Lower leg skin (tissue), 4 donors: ENCODE measurements around the gene CCL5. TPM values are rescaled to one million over a fixed set of nuclear protein-coding genes. Genes with fewer than 3 reads are reported as not detected.

Source experiments
- DNase-seq, 2 donors: peaks; one replicate each; pipeline ENCODE4 v3.0.0-alpha.2; 2019; ENCODE audit warnings: low spot score in 2 of 2
- H3K4me3 ChIP-seq: fragments of 200-600 bp; sonication (generic); 2 replicates; pipeline ENCODE4 v1.5.1; 2017; ENCODE audit warnings: mild to moderate bottlenecking, low read depth; ENCODE audit not compliant: poor library complexity, severe bottlenecking
- CTCF ChIP-seq, 3 donors: fragments of 450-650 bp; IDR thresholded peaks; one replicate each; pipeline ENCODE4 v1.5.1; 2016; ENCODE audit warnings: antibody characterized with exemption in 3 of 3, mild to moderate bottlenecking in 3 of 3, moderate library complexity in 2 of 3
- POLR2A ChIP-seq, 2 donors: fragments of 450-650 bp; IDR thresholded peaks; one replicate each; pipeline ENCODE4 v1.6.1; 2016 to 2017; ENCODE audit warnings: antibody characterized with exemption in 2 of 2, mild to moderate bottlenecking in 1 of 2, moderate library complexity in 1 of 2
- WGBS, 2 donors: methylation state at CpG; one replicate each; pipeline ENCODE4 v1.1.5; 2018; 5-methylcytosine and 5-hydroxymethylcytosine counted together
- intact Hi-C: fragments of 100-400 bp; cut with DNase I; formaldehyde crosslinking; loops from one replicate; pipeline ENCODE4 v1.15.0; 2023; ENCODE audit warnings: low total_unique reads
- total RNA-seq, 4 donors: library from RNA; depleted of rRNA; stranded (reverse); fragments of >200 nt; gene quantifications; one replicate each; pipeline ENCODE4 v1.1.0, GENCODE V29; 2016

The CCL5 gene
- total RNA-seq, 4 donors from 2014 or later, result 0.91 to 2.2 (median 1.2) TPM

GRCh38 chr17:35846055-35846809, 33.9 kb downstream of the CCL5 start:
- intact Hi-C loops, result no loop called here
- no peak for DNase-seq
- TF ChIP-seq POLR2A (IDR thresholded peaks at IDR 0.05) (no peak), CTCF (IDR thresholded peaks at IDR 0.05) (no peak)
- WGBS, 2 donors, result 87 to 94% methylated on average over 3 of the region's 3 CpGs
- no peak overlapping the region for H3K4me3 ChIP-seq

DNA sequence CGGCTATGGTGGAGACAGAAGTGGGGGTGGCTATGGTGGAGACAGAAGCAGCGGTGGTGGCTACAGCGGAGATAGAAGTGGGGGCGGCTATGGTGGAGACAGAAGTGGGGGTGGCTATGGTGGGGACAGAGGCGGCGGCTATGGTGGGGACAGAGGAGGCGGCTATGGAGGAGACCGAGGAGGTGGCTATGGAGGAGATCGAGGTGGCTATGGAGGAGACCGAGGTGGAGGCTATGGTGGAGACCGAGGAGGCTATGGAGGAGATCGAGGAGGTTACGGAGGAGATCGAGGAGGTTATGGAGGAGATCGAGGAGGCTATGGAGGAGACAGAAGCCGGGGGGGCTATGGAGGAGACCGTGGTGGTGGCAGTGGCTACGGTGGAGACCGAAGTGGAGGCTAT, 35.6 kb downstream of the CCL5 start:
- intact Hi-C loops, result no loop called here
- TF ChIP-seq POLR2A (IDR thresholded peaks at IDR 0.05) (no peak), CTCF (IDR thresholded peaks at IDR 0.05) (no peak)
- no peak for DNase-seq
- 95 to 98% methylated on average over 19 of the region's 19 CpGs for WGBS, 2 donors
- H3K4me3 ChIP-seq, result no peak overlapping the region

GRCh38 chr17:35843698-35844097, 36.5 kb downstream of the CCL5 start:
- 92 to 97% methylated on average over 2 of the region's 2 CpGs for WGBS, 2 donors
- no peak overlapping the region for H3K4me3 ChIP-seq
- DNase-seq, result no peak
- no peak for TF ChIP-seq CTCF (IDR thresholded peaks at IDR 0.05)
- TF ChIP-seq POLR2A (IDR thresholded peaks at IDR 0.05), result no peak
- intact Hi-C loops, result no loop called here

GRCh38 chr17:35842239-35842638, 37.9 kb downstream of the CCL5 start:
- intact Hi-C loops, result no loop called here
- no peak for TF ChIP-seq POLR2A (IDR thresholded peaks at IDR 0.05)
- no peak for TF ChIP-seq CTCF (IDR thresholded peaks at IDR 0.05)
- no peak overlapping the region for H3K4me3 ChIP-seq
- DNase-seq, result no peak
- 94 to 99% methylated on average over 5 of the region's 5 CpGs for WGBS, 2 donors

GRCh38 chr17:35841505-35841904, 38.7 kb downstream of the CCL5 start:
- H3K4me3 ChIP-seq, result no peak overlapping the region
- no peak for DNase-seq
- intact Hi-C loops, result no loop called here
- TF ChIP-seq CTCF (IDR thresholded peaks at IDR 0.05) (no peak), POLR2A (IDR thresholded peaks at IDR 0.05) (no peak)
- WGBS, 2 donors, result 81 to 87% methylated on average over 4 of the region's 4 CpGs

DNA sequence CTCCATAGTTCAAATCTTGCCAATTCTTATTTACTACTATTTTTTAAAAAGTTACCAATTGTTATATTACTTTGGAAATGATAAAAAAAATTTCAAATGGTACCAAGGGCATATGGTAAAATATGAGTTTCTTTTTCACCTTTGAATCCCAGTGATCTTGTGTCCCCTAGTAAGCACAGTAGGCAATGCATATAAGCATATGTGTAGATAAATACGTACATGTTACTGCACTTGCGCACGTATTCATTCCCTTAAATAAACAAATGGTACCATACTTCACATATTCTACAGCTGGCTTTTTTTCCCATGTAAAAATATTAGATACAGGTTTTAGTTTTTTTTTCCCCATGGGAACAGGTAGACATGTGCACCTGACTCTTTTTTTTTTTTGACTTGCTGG, 39.1 kb downstream of the CCL5 start:
- DNase-seq, result no peak
- no peak for TF ChIP-seq POLR2A (IDR thresholded peaks at IDR 0.05)
- no peak for TF ChIP-seq CTCF (IDR thresholded peaks at IDR 0.05)
- 97% methylated on average over 3 of the region's 3 CpGs for WGBS, 2 donors
- no peak overlapping the region for H3K4me3 ChIP-seq
- intact Hi-C loops, result no loop called here
